HUDEP-2 (cell line): Measurements from ENCODE around the gene MEGF10.

Experiments used
- DNase-seq, 76 experiments: peaks; one replicate each; lab custom pipeline; 2025; ENCODE audit not compliant: unreplicated experiment in 76 of 76; lab: John Stamatoyannopoulos, UW

The MEGF10 gene

DNA sequence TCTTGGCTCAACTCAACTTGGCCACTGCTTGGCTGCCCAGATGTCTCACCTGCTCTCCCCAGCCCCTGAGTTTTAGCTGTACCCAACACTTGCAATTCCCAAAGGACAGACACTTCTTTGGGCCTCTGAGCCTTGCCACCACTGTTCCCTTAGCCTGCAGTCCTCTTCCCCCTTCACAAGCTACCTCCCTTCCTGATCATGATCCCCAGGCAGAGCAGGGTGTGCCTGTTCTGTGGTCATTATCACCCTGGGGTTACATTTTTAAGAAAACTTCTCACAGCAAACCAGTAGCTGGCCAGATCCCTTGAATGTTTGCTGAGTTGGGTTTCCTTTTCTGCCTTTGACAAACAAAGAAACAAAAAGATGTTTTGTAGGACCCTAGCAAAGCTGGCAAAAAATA, 139.3 kb downstream of the MEGF10 start:
- DNase-seq = peak in 21 of 76 experiments; percentile 3 to 33 (median 16)

DNA sequence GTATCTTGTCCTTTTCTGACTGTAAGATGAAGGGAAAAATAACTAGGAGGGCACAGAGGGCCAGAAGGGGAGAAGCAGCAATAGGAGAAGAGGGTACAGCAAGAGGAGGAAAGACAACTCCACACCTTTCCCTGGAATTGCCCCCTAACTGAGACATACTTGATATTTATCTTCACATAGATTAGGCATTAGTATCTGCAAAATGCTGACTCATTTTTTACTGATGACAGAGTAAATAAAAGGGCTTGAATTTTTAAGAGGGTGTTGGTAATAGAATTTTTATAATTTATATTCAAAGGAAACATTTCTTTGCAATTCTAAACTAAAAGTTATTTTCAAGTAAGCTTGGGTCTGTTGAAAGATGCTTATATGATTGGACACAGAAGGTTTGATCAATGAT, 140.0 kb downstream of the MEGF10 start:
- DNase-seq = no peak

DNA sequence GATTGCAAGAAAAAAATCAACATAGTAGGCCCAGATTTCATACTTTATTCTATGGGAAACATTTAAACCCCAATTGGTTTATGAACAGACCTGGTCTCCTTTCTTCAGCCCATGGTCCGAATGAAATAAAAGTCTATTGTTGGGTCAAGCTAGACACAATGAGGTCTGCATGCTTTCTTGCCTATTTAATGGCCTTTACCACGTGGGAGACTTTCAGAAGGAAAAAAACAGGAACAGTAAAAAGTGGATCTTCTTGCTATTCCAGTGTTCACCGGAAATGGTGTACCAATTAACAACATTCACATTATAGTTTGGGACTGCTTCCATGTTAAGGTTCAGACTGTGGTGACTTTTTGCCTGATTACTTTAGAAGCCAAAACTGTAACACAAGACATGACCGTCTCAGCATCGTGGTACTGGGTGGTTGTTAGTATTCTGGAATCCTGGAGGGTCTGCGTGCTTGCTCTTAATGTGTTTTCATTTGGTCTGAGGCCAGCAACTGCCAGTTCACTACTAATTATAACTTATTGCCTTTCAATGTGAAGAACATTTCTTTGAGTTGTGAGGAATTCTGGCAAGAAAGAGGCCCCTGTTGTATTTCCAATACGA, 141.5 kb downstream of the MEGF10 start:
- no peak for DNase-seq

DNA sequence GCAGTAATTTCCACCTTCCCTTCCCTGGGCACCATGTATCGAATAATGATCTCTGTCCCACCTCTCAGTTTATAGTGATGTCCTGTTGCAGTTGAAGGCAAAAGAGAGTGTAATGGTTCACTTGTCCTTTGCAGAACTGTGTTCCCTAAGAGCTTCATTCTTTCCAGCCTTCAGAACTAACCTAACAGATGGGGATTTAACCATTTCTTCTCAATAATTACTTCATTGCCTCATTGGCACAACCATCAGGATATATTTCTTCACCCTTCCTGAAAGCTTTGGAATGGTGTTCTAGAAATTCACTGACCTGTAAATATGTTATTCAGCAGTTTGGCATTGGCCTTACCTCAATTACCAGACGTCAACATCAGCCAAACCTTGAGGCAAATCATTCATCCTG, 142.9 kb downstream of the MEGF10 start:
- no peak for DNase-seq

DNA sequence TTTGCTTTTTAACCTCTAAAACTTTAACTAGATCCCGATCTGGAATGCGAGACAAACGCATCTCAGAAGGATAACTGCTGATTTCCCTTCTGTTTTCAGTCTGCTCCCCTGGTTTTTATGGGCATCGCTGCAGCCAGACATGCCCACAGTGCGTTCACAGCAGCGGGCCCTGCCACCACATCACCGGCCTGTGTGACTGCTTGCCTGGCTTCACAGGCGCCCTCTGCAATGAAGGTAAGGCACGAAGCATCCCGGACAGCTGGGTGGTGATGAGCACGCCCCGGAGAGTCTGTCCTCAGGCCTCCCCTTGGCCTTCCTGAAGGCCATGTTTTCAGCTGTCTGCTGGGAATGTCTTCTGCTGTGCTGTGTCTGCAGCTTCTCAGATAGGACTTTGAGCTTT, 144.0 kb downstream of the MEGF10 start:
- no peak for DNase-seq

DNA sequence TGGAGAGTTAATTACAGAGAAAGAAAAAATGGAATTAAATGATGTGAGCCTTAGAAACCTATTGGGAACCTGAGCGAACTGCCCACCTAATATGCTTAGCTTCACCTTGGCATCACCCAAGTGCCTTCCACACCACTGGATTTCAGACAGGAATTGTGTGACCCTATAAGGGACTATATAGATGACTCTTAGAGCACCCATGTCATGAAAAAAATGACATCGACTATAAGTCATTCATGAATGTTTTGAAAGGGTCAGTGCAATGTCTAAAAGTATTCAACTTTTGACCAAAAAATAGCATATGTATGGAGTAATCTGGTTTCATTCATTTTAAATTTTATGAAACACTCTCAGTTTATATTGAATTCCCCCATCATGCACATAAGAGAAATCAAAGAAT, 145.2 kb downstream of the MEGF10 start:
- no peak for DNase-seq

DNA sequence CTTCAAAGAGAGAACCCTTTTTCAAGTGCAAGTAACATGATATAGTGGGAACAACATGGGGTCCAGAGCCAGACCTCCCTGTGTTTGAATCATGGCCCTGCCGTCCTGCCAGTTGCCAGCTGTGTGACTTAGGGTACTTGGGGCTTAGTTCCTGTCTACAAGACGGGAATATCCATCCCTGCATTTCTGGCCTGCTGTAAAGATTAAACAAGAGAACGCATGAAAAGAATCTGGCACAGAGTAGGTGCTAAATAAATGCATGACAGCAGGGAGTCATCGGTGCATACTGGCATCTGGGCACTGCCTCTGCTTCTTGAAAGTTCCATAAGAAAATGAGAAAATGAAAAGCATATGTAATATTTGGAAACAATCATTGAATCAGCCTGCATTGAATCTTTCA, 149.0 kb downstream of the MEGF10 start:
- no peak for DNase-seq

DNA sequence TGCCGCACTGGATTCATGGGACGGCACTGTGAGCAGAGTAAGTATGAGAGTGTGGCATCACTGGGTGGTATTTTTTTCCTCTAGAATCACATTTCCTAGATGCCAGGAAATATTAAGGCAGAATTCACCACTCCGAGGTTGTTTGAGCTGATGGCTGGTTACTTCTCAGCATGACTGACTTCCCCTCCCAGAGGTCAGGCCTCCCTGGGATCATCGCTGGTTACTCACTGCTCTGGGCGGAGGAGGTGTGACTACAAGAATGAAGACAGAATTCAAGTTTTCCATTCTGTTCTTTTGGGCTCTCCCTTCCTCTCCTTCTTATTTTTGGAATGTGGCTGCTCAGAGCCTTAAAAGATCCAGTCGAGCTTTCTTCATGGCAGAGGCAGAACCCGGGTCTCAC, 150.2 kb downstream of the MEGF10 start:
- DNase-seq = no peak

DNA sequence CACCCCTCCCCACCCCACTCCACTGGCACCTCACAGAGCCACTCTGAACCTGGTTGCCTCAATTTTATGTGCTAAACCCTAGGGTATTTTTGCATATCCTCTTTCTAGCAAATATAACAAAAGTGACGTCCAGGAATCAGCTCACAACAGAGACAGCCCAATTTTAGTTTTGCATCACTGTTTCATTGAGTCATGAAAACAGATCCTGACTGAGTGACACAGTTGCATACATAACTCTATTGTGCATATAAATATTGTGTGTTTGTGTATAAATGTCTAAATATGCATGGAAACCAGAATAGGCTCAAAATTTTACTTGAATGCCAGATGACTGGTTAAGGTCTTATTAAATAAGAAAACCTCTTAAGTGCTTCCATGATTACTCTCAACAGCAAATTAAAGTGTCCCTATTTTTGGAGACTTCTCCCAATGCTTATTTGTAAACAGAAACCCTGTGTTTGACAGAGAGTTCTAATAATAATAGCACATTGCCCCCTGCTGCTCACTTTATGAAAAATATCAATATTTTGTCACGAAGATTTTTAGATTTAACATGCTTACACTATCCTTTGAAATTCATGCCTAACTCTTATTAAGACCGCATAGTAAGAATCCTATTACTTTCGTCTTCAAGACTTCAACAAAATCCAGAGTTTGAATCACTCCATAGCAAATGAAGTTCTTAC, 151.3 kb downstream of the MEGF10 start:
- DNase-seq = peak in 1 of 76 experiments; percentile 1

DNA sequence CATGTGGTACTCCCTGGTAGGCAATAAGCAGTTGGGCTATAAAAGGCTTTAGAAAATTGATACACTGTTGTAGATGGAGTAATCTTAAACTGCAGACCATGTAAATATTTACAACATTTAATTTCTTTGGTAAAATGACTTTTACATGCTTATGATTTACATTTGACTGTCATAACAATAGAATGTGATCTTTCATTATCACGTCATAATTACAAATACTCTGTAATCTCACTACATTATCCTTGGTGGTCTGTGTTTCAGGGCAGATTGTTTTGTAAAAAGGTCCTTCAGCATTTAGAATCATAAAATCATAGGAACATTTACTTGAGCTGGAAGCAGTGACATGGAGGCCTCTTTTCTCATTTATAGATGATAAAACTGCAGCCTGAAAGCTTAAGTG, 153.6 kb downstream of the MEGF10 start:
- no peak for DNase-seq

DNA sequence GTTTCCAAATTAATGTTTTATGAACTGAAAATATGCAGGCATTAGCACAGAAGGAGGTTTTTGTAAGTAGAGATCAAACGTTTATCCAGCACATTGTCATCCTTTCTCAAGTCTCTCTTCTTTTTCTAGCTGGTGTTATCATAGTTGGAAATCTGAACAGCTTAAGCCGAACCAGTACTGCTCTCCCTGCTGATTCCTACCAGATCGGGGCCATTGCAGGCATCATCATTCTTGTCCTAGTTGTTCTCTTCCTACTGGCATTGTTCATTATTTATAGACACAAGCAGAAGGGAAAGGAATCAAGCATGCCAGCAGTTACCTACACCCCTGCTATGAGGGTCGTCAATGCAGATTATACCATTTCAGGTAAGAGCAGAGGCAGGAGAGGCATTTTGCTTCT, 154.7 kb downstream of the MEGF10 start:
- no peak for DNase-seq

DNA sequence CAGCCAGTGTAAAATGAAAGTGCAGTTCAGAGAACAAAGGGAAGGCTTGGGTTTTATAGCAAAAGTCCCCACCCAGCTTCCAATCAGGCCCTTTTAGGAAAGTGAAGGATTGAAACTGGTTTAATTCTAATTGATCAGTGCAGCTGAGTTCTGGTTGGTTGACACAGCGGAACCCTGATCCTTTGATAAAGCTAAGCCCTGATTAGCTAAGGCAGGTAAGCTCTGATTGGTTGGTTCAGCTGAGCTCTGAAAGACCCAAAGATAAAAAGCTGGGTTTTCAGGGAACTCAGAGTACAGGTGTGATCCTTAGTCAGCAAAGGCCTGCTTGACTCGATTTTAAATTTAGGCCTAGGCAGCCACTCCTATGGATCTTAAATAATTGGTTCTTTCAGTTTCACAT, 156.0 kb downstream of the MEGF10 start:
- no peak for DNase-seq

DNA sequence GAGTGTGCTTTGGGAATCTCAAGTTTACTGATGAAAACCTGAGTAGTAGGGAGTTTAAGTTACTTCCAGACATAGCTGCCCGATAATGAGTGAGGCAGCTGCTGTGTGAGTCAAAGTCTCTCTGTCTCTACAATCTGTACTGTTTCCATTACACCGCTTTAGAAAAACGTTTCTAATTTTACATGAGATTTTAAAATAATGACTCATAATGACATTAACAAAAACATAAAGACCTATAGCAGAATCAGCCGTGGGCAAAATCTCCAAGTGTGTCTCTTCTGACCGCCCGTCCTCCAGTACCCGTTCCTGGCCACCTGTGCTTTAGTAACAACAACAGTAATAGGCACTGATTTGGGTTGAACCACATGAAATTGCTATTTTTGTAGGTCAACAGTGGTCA, 157.2 kb downstream of the MEGF10 start:
- DNase-seq = no peak

DNA sequence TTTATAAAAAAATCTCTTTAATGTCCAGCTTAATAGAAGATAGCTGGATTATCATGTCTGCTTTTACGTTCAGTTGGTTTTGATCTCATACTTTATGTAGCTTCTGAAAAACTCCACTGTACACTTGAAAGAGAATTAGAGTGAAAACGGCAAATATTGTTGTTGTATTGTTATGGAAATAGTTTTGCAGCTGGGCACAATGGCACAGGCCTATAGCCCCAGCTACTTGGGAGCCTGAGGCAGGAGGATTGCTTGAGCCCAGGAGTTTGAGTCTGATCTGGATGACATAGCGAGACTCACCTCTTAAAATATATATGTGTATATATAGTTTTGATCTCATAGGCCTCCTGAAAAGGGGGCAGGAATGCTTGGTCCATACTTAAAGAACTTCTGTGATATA, 159.4 kb downstream of the MEGF10 start:
- no peak for DNase-seq

DNA sequence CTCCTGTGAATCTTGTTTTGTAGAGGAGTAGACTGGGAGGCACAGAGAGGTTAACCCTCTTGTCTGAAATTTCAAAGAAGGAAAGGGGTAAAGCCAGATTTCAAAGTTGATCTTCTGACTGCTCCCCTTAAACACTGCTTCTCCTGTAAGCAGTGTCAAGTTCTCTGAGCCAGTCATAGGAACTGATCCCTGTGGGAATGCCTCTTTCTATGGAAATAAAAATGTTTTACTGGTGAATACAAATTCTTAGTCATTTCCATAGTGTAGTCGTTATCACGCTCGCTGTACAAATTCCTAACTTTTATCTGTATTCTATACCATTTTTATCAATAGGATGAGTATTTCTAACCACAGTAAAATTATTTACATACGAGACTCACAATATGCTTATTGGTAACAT, 160.5 kb downstream of the MEGF10 start:
- DNase-seq = no peak

DNA sequence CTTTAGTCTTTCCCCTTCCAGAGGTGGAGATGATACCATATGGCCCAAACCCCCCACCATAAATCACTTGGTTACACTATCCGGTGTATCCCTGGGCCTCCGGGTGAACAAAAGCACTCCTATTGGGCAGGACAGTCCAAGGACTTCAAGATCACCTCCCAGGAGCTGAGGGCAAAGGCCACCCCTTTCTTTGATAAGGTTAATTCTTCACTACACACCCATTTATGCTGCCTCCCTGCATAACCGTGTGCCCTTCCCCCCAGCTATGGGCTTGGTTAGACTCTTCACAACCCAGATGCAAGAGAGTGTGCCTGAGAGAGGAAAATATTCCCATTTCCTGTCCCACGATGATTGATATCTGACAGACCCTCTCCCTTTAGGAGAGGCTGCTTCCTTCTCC, 162.0 kb downstream of the MEGF10 start:
- DNase-seq = no peak

DNA sequence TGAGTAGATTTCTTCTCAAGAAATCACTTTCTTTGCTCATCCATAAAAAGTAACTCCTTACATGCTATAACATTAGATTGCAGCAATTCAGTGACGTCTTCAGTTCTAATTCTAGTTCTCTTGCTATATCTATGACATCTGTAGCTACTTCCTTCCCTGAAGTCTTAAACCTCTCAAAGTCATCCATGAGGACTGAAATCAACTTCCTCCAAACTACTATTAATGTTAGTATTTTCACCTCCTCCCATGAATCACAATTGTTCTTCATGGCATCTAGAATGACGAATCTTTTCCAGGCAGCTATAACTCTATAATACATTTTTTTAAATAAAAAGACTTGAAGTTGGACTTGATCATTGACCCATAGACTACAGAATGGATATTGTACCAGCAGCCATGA, 180.6 kb downstream of the MEGF10 start:
- no peak for DNase-seq

DNA sequence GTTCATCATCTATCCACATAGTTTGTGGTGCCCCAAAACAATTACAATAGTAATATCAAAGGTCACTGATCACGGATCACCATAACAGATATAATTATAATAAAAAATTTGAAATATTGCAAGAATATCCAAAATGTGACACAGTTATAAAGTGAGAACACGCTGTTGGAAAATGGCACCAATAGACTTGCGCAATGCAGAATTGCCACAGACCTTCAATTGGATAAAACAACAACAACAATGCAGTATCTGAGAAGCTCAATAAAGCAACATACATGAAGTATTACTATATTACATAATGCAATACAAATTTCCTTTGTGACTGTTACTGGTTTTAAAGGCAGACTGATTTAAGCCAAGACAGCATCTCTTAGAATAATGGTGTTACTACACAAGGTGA, 182.1 kb downstream of the MEGF10 start:
- DNase-seq = no peak

DNA sequence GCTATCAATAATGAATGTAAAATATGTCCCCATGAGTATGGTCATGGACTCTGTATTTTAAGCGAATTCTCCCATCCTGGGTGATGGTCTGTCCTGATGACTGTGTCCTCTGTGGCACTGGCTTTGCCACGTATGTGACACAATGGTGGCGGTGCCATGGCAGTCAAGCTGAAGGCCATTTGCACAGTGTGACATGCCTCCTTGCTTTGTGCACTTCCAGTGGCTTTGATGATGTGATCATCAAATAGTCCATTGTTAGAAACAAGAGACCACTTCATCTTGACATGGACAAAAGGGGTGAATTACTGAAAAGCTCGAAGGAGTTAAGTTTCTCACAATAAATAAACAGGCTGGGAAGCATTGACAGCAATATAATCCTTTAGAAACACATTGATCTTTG, 195.9 kb downstream of the MEGF10 start:
- no peak for DNase-seq

DNA sequence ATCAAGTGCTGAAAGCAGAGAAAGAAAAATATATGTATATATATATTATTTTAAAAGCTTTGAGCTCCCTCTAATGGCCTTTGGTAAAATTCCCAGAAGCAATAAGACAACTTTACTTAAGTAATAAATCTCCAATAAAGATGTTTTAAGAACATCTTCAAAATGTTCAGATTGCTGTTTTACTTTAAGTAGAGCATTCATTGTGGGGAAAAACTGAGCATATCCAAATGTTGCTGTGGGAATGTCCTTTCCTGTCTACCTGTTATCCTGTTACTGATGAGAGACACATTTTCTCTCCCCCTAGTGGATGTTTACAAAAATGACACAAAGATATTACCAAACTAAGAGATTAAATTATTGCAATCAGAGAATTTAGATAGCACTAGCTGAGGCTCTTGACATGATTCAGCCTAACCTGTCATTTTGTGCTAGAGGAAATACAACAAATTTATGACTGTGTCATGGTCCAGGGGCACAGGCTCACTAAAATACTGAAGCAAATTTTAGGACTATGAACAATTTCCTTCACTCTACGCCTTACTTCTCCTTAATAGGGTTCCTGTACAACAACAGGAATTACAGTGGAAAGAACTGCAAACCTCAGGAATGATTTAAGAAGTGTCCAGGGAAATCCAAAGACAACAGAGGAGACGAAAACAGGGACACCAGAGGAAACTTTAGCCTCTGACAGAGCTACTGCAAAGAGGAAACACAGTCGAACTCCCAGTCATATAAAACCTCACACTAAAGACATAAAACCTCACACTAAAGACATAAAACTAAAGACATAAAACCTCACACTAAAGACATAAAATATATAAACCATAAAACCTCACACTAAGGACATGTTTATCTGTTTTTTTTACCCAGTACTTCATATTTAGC, 202.5 kb downstream of the MEGF10 start:
- peak in 19 of 76 experiments; percentile 1 to 52 (median 19) for DNase-seq

DNA sequence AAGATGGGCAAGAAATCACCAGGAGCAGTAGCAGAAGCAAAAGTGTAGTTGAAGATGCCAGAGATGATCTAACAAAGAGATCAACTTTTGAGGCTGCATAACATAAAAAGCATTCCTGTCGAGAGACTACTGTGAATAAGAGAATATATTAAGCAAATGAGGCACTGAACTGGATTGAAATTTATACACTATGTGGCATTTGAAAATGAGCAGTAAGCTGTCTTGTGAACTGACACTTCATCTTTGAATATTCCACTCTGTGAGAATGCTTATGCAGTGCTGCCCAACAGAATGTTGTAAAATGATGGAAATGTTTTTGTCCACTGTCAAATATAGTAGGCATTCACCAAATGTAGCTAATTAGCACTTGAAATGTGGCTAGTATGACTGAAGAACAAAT, 208.0 kb downstream of the MEGF10 start:
- DNase-seq = no peak

DNA sequence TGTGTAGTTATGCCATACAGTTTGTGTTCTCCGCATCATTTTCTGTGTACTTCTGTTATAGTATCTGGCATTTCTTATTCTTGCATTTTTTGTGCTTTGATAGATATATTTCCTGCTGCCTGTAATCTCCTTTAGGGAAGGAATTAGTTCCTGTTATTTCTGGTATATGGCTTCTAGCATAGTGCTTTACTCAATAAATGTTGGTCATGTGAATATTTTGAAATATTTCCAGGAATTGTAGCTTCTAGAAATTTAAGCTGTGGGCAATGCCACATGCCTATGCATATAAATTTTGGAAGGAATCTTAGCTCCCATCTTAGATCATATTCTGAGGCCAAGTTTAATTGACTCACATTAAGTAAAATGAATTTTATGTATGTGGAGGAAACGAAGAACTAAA, 215.3 kb downstream of the MEGF10 start:
- no peak for DNase-seq
